Measurements from ENCODE around the gene ABCC8. TPM values are rescaled to one million over a fixed set of nuclear protein-coding genes. Genes with fewer than 3 reads are reported as not detected.

The ABCC8 gene
- polyA plus RNA-seq, 2 of the 4 experiments (the other 2 are of a cell fraction) = 1.1 to 2.0 TPM

DNA sequence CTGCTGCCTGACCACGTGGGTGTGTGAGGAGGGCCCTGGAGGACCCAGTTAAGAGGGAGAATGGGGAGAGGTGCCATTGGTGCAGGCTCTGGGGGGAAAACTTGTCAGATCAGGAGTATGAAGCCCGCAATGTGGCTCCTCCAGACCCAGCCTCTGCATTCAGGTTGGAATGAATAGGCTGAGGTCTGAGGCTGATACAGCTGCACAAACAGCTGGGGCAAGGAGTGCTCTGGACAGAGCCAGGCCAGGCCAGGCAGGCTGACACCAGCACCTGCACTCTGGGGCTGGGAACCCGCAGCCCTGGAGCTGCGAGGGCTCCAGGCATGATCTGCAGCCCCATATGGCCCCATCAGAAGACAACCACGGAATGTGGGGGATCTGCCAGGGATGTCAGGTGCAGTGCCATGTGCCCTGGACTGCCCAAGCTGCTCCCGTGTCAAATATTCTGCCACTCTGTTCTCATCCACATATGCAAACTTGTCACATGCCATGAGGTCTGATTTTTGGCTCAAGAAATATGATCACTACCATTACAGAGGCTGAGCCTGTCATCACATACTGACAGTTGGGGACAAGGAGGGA, 61.0 kb downstream of the ABCC8 start:
- FAIRE-seq = no peak
- POLR2A ChIA-PET = no interaction called here

DNA sequence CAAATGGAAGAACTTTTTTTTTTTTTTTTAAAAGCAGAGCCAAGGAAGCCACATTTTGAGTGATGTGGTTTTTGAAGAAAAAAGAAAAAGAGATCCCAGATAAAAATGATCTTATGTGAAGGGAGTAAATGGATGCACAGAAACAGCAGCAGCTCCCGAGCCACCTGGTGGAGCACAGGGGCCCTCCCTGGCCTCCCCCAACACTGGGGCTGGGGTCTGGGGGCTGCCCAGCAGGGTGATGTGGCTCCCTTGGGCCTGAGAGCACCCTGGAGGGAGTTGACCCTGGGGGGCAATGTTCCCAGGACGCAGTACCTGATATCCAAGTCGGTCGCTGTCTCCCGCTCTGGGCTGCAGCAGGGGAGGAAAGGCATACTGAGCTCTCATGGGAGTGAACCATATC, 61.7 kb downstream of the ABCC8 start:
- ATAC-seq (no peak), DNase-seq (ENCODE audit: low read depth in 1 of 2, low spot score in 1 of 2) (no peak), FAIRE-seq (no peak)
- no peaks in the 10 kb centered on the region for H3K9me3 ChIP-seq
- 77% methylated on average over 5 of the region's 5 CpGs for WGBS (ENCODE audit: missing lambda C conversion rate)
- TF ChIP-seq SREBF2 (IDR thresholded peaks at IDR 0.05) (no peak), HDAC2 (IDR thresholded peaks at IDR 0.05) (no peak), TP53 (CRISPR knock-in tag; IDR thresholded peaks at IDR 0.05) (no peak), ESRRA (IDR thresholded peaks at IDR 0.05; ENCODE audit: borderline replicate concordance, low read length) (no peak)
- no peaks in the 10 kb centered on the region for H3K4me1 ChIP-seq
- POLR2A ChIA-PET = no interaction called here
- no peak overlapping the region for H3K4me3 ChIP-seq
- H3K27ac ChIP-seq = no peak overlapping the region
- H3K4me2 ChIP-seq = no peak overlapping the region
- CTCF ChIA-PET = interaction anchor here (1.7 kb wide), 1 partner anchor 31 kb away, joined by 4 read pairs; no protein-coding TSS in a partner anchor

More for the DNA sequence above, 61.0 kb downstream of the ABCC8 start:
- DNase-seq (ENCODE audit: low read depth in 1 of 2, low spot score in 1 of 2) (no peak), ATAC-seq (peak in 1 of 2 experiments; percentile 30; a peak in 2 of 6 replicates)
- no peak overlapping the region for H3K4me2 ChIP-seq
- 8% methylated on average over 2 of the region's 6 CpGs for WGBS (ENCODE audit: missing lambda C conversion rate)
- no peaks in the 10 kb centered on the region for H3K4me1 ChIP-seq
- no peaks in the 10 kb centered on the region for H3K9me3 ChIP-seq
- no peak overlapping the region for H3K4me3 ChIP-seq
- CTCF ChIA-PET = interaction anchor here (1.7 kb wide), 1 partner anchor 31 kb away, joined by 4 read pairs; no protein-coding TSS in a partner anchor
- no peak overlapping the region for H3K27ac ChIP-seq
- no peak for TF ChIP-seq JUNB (IDR thresholded peaks at IDR 0.05)
- TF ChIP-seq CEBPB (IDR thresholded peaks at IDR 0.05) = no peak

DNA sequence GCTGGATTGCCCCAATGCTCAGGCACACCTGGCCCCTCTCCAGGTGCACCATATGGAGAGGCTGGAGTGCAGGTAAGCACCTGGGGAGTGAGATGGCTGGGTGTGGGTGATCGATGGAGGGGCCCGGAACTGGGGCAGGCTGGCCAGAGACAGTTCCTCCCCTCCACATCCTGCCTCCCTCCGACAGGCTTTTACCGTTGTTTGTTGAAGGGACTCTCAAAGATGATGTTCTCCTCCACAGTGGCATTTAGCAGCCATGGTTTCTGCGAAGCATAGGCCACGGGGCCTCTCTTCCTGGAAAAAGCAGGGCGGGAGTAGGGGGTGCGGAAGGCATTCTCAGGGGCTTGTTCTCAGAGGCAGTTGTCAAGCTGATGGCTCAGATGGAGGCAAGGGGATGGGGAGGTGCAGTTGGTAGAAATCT, 62.3 kb downstream of the ABCC8 start:
- no peaks in the 10 kb centered on the region for H3K9me3 ChIP-seq
- H3K27ac ChIP-seq = no peak overlapping the region
- no peak overlapping the region for H3K4me2 ChIP-seq
- no peak for TF ChIP-seq HOXA7 (CRISPR knock-in tag; IDR thresholded peaks at IDR 0.05)
- TF ChIP-seq, protein P1, sequence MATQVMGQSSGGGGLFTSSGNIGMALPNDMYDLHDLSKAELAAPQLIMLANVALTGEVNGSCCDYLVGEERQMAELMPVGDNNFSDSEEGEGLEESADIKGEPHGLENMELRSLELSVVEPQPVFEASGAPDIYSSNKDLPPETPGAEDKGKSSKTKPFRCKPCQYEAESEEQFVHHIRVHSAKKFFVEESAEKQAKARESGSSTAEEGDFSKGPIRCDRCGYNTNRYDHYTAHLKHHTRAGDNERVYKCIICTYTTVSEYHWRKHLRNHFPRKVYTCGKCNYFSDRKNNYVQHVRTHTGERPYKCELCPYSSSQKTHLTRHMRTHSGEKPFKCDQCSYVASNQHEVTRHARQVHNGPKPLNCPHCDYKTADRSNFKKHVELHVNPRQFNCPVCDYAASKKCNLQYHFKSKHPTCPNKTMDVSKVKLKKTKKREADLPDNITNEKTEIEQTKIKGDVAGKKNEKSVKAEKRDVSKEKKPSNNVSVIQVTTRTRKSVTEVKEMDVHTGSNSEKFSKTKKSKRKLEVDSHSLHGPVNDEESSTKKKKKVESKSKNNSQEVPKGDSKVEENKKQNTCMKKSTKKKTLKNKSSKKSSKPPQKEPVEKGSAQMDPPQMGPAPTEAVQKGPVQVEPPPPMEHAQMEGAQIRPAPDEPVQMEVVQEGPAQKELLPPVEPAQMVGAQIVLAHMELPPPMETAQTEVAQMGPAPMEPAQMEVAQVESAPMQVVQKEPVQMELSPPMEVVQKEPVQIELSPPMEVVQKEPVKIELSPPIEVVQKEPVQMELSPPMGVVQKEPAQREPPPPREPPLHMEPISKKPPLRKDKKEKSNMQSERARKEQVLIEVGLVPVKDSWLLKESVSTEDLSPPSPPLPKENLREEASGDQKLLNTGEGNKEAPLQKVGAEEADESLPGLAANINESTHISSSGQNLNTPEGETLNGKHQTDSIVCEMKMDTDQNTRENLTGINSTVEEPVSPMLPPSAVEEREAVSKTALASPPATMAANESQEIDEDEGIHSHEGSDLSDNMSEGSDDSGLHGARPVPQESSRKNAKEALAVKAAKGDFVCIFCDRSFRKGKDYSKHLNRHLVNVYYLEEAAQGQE (IDR thresholded peaks at IDR 0.05) = no peak
- no peak for TF ChIP-seq ZSCAN20 (CRISPR knock-in tag; IDR thresholded peaks at IDR 0.05)
- no peaks in the 10 kb centered on the region for H3K4me1 ChIP-seq
- ATAC-seq (no peak), DNase-seq (ENCODE audit: low read depth in 1 of 2, low spot score in 1 of 2) (no peak), FAIRE-seq (no peak)
- POLR2A ChIA-PET = no interaction called here
- H3K4me3 ChIP-seq = no peak overlapping the region
- CTCF ChIA-PET = interaction anchor here (0.9 to 1.9 kb wide), 4 partner anchors 9 to 91 kb away, joined by 3 to 6 read pairs (median 4); no protein-coding TSS in a partner anchor
- 55% methylated on average over 8 of the region's 8 CpGs for WGBS (ENCODE audit: missing lambda C conversion rate)

DNA sequence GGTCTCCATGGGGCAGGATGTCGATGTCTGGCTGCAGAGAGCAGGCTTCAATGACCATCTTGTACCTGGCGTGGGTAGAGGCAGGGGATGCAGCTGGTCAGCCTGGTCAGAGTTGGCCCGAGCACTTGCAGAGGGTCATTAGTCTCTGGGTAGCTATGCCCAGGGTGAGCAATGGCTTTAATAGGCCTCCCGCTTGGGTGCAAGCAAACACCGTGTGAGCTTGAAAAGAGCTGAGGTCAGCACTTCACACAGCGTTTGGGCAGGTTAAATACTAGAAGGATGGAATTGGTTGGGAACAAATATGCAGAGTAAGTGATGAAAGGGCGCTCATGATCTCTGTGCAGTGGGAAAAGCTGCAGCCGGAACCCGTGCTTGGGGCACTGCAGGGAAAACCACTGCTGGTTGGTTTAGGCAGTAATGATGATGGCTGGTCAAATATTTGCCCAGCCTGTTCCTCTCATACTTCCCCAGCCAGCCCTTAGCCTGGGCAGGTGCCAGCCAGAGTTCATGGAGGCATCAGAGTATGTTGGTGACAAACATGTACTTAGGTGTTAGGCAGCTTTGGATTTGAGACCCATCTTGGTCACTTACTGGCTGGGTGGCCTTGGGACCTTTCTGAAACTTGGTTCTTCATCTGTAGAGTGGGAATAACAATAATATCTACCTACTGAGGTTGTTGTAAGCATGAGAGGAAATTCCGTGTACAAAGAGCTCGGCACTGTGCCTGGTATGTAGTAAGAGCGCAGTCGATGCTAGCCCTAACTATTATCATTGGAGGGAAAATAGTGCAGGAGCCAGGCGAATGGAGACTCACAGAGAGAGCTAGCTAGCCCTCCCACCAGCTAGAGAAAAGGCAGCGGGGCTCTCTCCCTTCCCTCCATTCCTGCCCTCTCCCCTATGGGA, 63.0 kb downstream of the ABCC8 start:
- Histone ChIP-seq H3K27ac (no peak overlapping the region), H3K4me3 (no peak overlapping the region), H3K9me3 (no peaks in the 10 kb centered on the region), H3K4me1 (no peaks in the 10 kb centered on the region), H3K4me2 (no peak overlapping the region)
- DNase-seq (ENCODE audit: low read depth in 1 of 2, low spot score in 1 of 2) (no peak), ATAC-seq (no peak), FAIRE-seq (no peak)
- 49% methylated on average over 15 of the region's 15 CpGs for WGBS (ENCODE audit: missing lambda C conversion rate)
- CTCF ChIA-PET = interaction anchor here (0.9 to 1.9 kb wide), 7 partner anchors 8 to 91 kb away, joined by 3 to 6 read pairs (median 4); no protein-coding TSS in a partner anchor
- POLR2A ChIA-PET = no interaction called here
- peak; percentile 97 for TF ChIP-seq MAFK (IDR thresholded peaks at IDR 0.05; ENCODE audit: partially characterized antibody)
- TF ChIP-seq MAZ (IDR thresholded peaks at IDR 0.05; ENCODE audit: borderline replicate concordance, low read depth, low read length) = no peak

Data from A549 (cell line).